Measurements from ENCODE around the gene CCDC90B.
"Not testable (repeated sequence)": the region's sequence is repeated elsewhere in the genome, so short reads cannot be mapped to it uniquely, and the experiment has no call there.

GRCh38 chr11:83316897-83317268 lies 30.7 kb upstream of the CCDC90B start:
- TF ChIP-seq, protein P1, sequence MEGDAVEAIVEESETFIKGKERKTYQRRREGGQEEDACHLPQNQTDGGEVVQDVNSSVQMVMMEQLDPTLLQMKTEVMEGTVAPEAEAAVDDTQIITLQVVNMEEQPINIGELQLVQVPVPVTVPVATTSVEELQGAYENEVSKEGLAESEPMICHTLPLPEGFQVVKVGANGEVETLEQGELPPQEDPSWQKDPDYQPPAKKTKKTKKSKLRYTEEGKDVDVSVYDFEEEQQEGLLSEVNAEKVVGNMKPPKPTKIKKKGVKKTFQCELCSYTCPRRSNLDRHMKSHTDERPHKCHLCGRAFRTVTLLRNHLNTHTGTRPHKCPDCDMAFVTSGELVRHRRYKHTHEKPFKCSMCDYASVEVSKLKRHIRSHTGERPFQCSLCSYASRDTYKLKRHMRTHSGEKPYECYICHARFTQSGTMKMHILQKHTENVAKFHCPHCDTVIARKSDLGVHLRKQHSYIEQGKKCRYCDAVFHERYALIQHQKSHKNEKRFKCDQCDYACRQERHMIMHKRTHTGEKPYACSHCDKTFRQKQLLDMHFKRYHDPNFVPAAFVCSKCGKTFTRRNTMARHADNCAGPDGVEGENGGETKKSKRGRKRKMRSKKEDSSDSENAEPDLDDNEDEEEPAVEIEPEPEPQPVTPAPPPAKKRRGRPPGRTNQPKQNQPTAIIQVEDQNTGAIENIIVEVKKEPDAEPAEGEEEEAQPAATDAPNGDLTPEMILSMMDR (IDR thresholded peaks at IDR 0.05; ENCODE audit: low read depth, low read length, poor library complexity, severe bottlenecking) = not testable (repeated sequence)
- TF ChIP-seq EZH2phosphoT487 (IDR thresholded peaks at IDR 0.05; ENCODE audit: borderline replicate concordance, low read length) = not testable (repeated sequence)
